GM12878 (cell line): ENCODE results near the gene CTSA. TPM values are rescaled to one million over a fixed set of nuclear protein-coding genes. Genes with fewer than 3 reads are reported as not detected.

Experiments used
- ASH2L ChIP-seq: fragments of 300-600, 200-600 bp; sonication (generic); IDR thresholded peaks from 2 replicates; pipeline ENCODE4 v1.6.1; 2017; ENCODE audit warnings: low read depth, mild to moderate bottlenecking, borderline replicate concordance
- ATF7 ChIP-seq: fragments of 450-650 bp; IDR thresholded peaks from 2 replicates; pipeline ENCODE4 v1.6.1; 2016; ENCODE audit warnings: low read depth, mild to moderate bottlenecking
- BCL3 ChIP-seq: IDR thresholded peaks from 2 replicates; pipeline ENCODE4 v1.6.1; 2011; ENCODE audit warnings: borderline replicate concordance, low read depth, mild to moderate bottlenecking, moderate library complexity, low read length; ENCODE audit not compliant: insufficient read depth, poor library complexity, severe bottlenecking
- DPF2 ChIP-seq: fragments of 450-650 bp; IDR thresholded peaks from 2 replicates; pipeline ENCODE4 v1.6.1; 2017; ENCODE audit warnings: mild to moderate bottlenecking
- E4F1 ChIP-seq: fragments of 450-650 bp; IDR thresholded peaks from 2 replicates; pipeline ENCODE4 v1.6.1; 2018; ENCODE audit warnings: borderline replicate concordance, mild to moderate bottlenecking; ENCODE audit not compliant: partially characterized antibody
- EP300 ChIP-seq, 2 experiments: fragments of 150-350 bp in 1 of 2; IDR thresholded peaks; 2 replicates each; pipeline ENCODE4 v1.6.1; 2011 to 2012; ENCODE audit warnings: low read depth in 2 of 2, low read length in 2 of 2, borderline replicate concordance in 1 of 2, improper control_type of control experiment in 1 of 2, inconsistent platforms in 1 of 2; ENCODE audit not compliant: control insufficient read depth in 1 of 2
- ETV6 ChIP-seq, 2 experiments: fragments of 450-650 bp in 1 of 2; IDR thresholded peaks in 1 of 2; conservative IDR thresholded peaks in 1 of 2; 2 replicates each; pipeline ENCODE4 v1.6.1; 2014; ENCODE audit warnings: antibody characterized with exemption in 1 of 2, borderline replicate concordance in 1 of 2, low read depth in 1 of 2, mild to moderate bottlenecking in 1 of 2, moderate library complexity in 1 of 2
- IRF3 ChIP-seq: fragments of 450-650 bp; IDR thresholded peaks from 2 replicates; pipeline ENCODE4 v1.6.1; 2014; ENCODE audit warnings: mild to moderate bottlenecking
- KDM1A ChIP-seq: fragments of 200-600 bp; sonication (generic); IDR thresholded peaks from 2 replicates; pipeline ENCODE4 v1.6.1; 2016; ENCODE audit warnings: borderline replicate concordance
- MXI1 ChIP-seq: fragments of 150-350 bp; IDR thresholded peaks from 2 replicates; pipeline ENCODE4 v1.6.1; 2011; ENCODE audit warnings: low read depth, mild to moderate bottlenecking, inconsistent platforms, low read length, improper control_type of control experiment
- RBBP5 ChIP-seq: fragments of 200-600 bp; sonication (generic); conservative IDR thresholded peaks from 2 replicates; pipeline ENCODE4 v1.6.1; 2016
- SIN3A ChIP-seq: IDR thresholded peaks from 2 replicates; pipeline ENCODE4 v1.6.1; 2012; ENCODE audit warnings: low read depth, low read length, improper control_type of control experiment
- SPI1 ChIP-seq: IDR thresholded peaks from 2 replicates; pipeline ENCODE4 v1.6.1; 2011; ENCODE audit warnings: low read depth, mild to moderate bottlenecking, low read length, moderate library complexity, borderline replicate concordance; ENCODE audit not compliant: insufficient read depth
- TCF7 ChIP-seq: IDR thresholded peaks from 2 replicates; pipeline ENCODE4 v1.6.1; 2014; ENCODE audit warnings: antibody characterized with exemption, borderline replicate concordance
- ZNF384 ChIP-seq: IDR thresholded peaks from 2 replicates; pipeline ENCODE4 v1.6.1; 2012; ENCODE audit warnings: low read depth, mild to moderate bottlenecking, low read length, improper control_type of control experiment, borderline replicate concordance
- polyA plus RNA-seq, 11 experiments: library from polyadenylated mRNA; depleted of rRNA in 4 of 11; unstranded in 6 of 11; stranded (reverse) in 5 of 11; fragments of >200 nt; fragmentation: Nextera tagmentation in 4 of 11; fragmentation: Illumina TruSeq in 1 of 11; extraction: Ambion mirVana in 4 of 11; extraction: Trizol in 1 of 11; gene quantifications; 1 replicate in 1 of 11; 2 replicates in 10 of 11; pipeline versions ENCODE4 v1.2.1 to v1.2.3, GENCODE V29; 2011 to 2016; ENCODE audit warnings: inconsistent platforms in 2 of 11, missing spikeins in 2 of 11, low read depth in 1 of 11
- total RNA-seq, 4 experiments: library from RNA; depleted of rRNA in 3 of 4; stranded (reverse); fragments of >200 nt in 3 of 4; fragmentation: Illumina TruSeq in 1 of 4; extraction: Trizol in 1 of 4; gene quantifications; 2 replicates each; pipeline versions ENCODE4 v1.2.1 to v1.2.3, GENCODE V29; 2013 to 2021
- TF ChIP-seq, protein P1 (sequence below): IDR thresholded peaks from 2 replicates; pipeline ENCODE4 v1.6.1; 2011; ENCODE audit warnings: low read depth, low read length, improper control_type of control experiment, borderline replicate concordance
- TF ChIP-seq, protein P2 (sequence below): fragments of 150-350 bp; IDR thresholded peaks from 2 replicates; pipeline ENCODE4 v1.6.1; 2014; ENCODE audit warnings: mild to moderate bottlenecking, low read depth, low read length
- TF ChIP-seq, protein P3 (sequence below): IDR thresholded peaks from 2 replicates; pipeline ENCODE4 v1.6.1; 2012; ENCODE audit warnings: low read length, inconsistent platforms

CTSA gene
- total and polyA plus RNA-seq, 10 of the 15 experiments (the other 5 are each of a cell fraction or from before 2014, with no cell fraction given), result 7.1 to 67.0 (median 36.2) TPM

GRCh38 chr20:45890985-45891983 lies at the start of gene CTSA, which contains the start of gene NEURL2 (continued):
- TF ChIP-seq E4F1 (peak; percentile 66), IRF3 (no peak), MXI1 (peak; percentile 91), TCF7 (peak; percentile 62; the same call in 1 of the 2 replicates), BCL3 (no peak), KDM1A (no peak), ATF7 (peak; percentile 58; the same call in 1 of the 2 replicates), ASH2L (no peak), EP300 (IDR thresholded peaks at IDR 0.05; ENCODE audit: borderline replicate concordance in 1 of 2, control insufficient read depth in 1 of 2, low read depth in 2 of 2, low read length in 2 of 2) (peak; percentile 43 to 62; a peak in 2 of 4 replicates), ETV6 (conservative IDR thresholded peaks at IDR 0.05 in 1 of 2, IDR thresholded peaks at IDR 0.05 in 1 of 2; ENCODE audit: borderline replicate concordance in 1 of 2, low read depth in 1 of 2) (peak in 1 of 2 experiments; percentile 54; a peak in 1 of 4 replicates), RBBP5 (no peak), DPF2 (peak; percentile 86), SPI1 (no peak), SIN3A (peak; percentile 98), ZNF384 (no peak)
- TF ChIP-seq, protein P1, sequence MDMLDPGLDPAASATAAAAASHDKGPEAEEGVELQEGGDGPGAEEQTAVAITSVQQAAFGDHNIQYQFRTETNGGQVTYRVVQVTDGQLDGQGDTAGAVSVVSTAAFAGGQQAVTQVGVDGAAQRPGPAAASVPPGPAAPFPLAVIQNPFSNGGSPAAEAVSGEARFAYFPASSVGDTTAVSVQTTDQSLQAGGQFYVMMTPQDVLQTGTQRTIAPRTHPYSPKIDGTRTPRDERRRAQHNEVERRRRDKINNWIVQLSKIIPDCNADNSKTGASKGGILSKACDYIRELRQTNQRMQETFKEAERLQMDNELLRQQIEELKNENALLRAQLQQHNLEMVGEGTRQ, result peak; percentile 99
- TF ChIP-seq, protein P2, sequence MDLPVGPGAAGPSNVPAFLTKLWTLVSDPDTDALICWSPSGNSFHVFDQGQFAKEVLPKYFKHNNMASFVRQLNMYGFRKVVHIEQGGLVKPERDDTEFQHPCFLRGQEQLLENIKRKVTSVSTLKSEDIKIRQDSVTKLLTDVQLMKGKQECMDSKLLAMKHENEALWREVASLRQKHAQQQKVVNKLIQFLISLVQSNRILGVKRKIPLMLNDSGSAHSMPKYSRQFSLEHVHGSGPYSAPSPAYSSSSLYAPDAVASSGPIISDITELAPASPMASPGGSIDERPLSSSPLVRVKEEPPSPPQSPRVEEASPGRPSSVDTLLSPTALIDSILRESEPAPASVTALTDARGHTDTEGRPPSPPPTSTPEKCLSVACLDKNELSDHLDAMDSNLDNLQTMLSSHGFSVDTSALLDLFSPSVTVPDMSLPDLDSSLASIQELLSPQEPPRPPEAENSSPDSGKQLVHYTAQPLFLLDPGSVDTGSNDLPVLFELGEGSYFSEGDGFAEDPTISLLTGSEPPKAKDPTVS, result no peak
- TF ChIP-seq, protein P3, sequence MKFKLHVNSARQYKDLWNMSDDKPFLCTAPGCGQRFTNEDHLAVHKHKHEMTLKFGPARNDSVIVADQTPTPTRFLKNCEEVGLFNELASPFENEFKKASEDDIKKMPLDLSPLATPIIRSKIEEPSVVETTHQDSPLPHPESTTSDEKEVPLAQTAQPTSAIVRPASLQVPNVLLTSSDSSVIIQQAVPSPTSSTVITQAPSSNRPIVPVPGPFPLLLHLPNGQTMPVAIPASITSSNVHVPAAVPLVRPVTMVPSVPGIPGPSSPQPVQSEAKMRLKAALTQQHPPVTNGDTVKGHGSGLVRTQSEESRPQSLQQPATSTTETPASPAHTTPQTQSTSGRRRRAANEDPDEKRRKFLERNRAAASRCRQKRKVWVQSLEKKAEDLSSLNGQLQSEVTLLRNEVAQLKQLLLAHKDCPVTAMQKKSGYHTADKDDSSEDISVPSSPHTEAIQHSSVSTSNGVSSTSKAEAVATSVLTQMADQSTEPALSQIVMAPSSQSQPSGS, result no peak
